Measurements from ENCODE around the gene ABTB1.
"Not testable (repeated sequence)": the region's sequence is repeated elsewhere in the genome, so short reads cannot be mapped to it uniquely, and the experiment has no call there.

The ABTB1 gene

DNA sequence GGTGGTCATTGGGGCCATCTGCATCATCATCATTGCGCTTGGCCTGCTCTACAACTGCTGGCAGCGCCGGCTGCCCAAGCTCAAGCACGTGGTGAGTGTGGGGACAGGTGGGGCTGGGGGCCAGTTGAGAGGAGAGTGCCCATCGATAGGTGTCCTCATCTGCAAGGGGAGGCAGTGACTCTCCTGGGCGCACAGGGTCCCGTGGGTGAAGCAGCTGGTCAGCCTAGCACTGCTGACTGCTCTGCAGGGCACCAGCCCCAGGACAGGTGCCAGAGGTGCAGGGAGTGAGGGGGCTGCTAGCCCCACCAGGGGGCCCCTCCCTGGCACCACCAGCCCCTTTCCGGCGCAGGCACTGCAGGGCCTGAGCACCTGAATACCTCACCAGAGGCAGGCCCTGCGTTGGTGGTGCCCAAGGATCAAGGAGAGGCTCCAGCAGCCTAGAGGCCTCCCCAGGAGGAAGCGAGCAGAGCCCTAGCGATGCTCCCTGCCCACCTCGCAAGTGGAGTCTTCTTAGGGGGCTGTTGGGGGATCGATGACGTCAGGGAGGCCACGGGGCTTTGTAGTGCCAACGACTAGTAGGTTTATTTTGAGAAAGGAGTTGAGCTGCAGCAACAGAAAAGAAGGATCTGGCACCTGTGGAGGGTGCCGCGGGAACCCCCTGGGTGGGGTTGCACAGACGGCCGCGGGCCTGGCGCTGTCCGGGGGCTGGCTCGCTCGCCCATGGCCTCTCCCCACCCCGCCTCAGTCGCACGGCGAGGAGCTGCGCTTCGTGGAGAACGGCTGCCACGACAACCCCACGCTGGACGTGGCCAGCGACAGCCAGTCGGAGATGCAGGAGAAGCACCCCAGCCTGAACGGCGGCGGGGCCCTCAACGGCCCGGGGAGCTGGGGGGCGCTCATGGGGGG is 976 bp upstream of the ABTB1 start:
- no peak for DNase-seq (ENCODE audit: low read depth, low spot score)

DNA sequence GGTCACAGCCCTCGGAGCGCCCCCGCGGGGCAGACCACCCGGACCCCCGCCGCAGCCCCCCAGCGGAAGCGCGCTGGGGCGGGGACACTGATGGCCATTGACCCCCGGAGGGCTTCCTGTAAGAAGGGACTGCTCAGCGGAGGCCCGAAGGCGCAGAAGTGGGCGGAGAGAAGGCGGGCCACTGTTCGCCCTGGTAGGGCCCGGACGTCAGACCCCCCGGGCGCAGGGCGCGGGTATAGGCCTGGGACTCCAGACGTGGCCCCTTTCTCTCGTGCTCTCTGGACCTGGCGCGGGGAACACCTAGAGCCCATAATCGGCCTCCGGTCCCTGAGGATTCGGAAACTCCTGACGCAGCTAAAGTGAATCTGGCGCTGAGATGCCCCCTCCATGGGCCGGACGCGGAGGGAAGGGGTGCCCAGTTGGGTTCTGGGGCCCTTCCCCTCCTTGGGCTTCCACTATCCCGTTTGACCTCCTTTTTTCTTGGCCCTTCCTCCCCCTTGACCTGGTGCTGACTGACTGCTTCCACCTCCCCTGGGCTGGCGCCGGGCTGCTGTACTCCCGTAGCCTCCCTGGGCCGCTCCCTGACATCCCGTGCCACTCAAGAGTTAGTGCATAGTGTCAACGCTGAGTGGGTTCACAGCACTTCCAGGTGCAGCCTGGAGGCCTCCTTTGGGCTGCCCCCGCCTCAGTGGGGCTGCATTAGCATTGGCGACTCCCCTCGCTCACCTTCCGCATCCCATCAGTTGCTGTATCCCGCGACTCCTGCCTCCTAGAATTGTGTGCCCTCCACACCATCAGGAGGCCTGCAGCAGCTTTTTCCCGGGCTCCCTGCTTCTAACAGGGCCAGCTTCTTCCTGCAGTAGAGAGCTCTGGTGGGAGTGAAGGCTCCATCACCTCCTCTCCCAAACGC is 694 bp downstream of the ABTB1 start:
- DNase-seq (ENCODE audit: low read depth, low spot score), result no peak

DNA sequence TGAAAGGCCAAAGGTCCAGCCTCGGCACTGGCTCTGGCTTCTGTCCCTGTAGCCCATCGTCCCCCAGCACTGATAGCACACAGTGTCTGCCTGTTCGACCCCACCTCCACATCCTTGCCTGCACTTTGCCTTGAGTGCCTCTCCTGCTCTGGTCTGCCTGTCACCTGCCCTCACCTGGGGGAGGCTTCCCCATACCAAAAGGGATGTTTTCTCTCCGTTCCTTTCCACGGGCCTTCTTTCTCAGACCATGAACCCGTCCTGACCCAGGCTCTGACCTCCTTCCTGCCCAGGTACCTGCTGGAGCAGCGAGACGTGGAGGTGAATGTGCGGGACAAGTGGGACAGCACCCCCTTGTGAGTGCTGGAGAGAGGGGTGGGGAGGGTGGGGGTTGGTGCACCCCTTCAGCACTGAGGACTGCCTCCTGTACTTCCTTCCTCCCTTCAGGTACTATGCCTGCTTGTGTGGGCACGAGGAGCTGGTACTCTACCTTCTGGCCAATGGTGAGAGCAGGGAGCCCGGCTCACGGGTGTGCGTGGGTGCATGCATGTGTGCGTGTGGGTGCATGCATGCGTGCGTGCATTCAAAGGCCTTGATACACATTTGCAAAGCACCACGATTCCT is 1.5 kb downstream of the ABTB1 start:
- DNase-seq (ENCODE audit: low read depth, low spot score), result no peak

DNA sequence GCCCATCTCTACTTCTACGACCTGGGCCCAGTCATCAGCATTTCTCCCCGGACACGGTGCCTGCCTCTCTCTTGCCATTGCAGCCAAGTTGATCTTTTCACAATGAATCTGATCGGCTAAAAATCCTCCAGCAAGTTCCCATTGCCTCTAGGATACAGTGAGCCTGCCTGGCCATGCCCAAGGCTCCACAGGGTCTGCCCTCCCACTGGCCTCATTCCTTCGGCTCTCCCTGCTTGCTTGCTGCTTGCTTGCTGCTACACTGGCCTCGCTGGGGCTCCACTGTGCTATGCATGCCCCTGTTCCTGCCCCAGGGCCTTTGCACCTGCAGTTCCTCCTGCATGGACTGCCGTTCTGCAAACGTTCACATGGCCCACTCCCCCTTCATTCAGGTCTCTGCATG is 2.0 kb downstream of the ABTB1 start:
- no peak for DNase-seq (ENCODE audit: low read depth, low spot score)

DNA sequence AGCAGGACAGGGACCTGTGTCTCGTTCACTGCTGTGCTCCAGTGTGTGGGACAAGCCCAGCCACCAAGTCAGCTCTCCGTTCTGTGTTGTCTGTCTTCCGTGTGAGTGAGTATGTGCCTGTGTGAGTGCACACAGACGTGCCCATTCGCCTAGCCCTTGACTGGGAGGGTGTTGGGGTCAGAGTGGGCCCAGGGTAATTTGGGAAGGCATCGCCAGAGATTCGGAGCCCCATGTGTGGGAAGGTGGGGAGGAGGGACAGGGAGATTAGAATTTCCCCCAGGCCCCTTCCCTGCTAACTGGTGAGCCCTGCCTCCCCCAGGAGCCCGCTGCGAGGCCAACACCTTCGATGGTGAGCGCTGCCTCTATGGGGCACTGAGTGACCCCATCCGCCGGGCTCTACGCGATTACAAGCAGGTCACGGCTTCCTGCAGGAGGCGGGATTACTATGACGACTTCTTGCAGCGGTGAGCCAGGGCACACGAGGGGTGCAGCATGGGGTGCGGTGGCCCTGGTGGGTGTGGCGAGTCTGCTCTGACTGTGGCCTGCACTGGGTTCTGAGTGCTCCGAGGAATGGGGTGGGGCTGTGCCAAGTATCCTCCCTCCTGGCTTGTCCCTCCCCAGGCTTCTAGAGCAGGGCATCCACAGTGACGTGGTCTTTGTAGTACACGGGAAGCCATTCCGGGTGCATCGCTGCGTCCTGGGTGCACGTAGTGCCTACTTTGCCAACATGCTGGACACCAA is 3.1 kb downstream of the ABTB1 start:
- DNase-seq (ENCODE audit: low read depth, low spot score), result no peak

DNA sequence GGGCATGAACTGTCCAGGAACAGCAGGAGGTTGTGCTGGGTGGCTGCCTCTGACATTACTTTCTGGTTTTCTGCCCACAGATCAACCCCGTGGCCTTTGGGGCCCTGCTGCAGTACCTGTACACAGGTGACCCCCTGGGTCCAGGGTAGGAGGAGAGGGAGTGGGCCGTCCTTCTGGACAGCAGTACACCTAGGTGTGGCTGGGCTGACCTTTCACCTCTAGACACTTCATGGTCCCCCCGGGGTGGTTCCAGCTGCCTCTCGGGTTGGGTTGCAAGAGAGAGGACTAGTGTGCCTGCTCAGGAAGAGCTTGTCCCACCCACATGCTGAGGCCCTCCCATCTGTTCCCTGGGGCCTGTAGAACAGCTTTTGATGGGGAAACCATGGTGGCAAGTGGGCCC is 3.7 kb downstream of the ABTB1 start:
- DNase-seq (ENCODE audit: low read depth, low spot score), result no peak

DNA sequence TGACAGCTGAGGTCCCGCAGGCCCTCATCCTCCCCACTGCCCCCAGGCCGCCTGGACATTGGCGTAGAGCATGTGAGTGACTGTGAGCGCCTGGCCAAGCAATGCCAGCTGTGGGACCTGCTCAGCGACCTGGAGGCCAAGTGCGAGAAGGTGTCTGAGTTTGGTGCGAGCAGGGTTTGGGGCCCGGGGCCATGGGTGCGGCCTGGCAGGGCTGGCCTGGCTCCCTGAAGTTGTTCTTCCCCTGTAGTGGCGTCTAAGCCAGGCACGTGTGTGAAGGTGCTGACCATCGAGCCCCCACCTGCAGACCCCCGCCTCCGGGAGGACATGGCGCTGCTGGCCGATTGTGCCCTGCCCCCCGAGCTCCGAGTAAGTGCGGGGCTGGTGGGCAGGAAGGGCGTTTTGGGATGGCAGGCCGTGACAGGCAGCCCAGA is 4.2 kb downstream of the ABTB1 start:
- DNase-seq (ENCODE audit: low read depth, low spot score), result no peak

DNA sequence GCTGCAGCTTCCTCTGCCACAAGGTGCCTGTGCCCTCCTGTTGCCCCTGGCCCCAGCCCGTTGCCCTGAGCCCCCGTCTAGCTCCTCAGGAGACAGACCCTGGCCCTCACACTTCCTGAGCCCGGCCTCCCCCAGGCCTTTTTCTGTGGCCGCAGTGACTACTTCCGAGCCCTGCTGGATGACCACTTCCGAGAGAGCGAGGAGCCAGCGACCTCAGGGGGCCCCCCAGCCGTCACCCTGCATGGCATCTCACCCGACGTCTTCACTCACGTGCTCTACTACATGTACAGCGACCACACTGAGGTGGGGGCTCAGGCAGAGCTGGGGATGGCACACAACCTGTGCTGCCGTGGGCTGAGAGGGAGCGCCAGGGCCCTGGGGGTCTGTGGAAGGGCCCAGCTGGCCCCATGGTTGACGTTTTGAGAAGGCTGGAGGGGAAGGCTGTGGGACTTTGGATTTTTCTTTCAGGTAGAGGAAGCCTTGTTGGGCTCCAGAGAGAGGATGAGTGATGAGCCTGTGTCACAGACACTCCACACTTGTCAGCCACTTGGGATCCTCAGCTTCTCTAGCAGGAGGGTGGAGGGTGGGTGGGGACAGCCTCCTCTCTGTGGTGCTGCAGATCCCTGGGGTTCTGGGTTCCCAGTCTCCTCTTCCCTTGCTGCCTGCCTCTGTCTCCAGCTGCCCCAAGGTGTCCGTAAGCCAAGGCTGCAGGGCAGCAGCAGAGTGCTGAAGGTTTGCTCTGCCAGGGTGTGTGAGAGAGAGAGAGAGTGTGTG is 5.0 kb downstream of the ABTB1 start:
- DNase-seq (ENCODE audit: low read depth, low spot score), result no peak

DNA sequence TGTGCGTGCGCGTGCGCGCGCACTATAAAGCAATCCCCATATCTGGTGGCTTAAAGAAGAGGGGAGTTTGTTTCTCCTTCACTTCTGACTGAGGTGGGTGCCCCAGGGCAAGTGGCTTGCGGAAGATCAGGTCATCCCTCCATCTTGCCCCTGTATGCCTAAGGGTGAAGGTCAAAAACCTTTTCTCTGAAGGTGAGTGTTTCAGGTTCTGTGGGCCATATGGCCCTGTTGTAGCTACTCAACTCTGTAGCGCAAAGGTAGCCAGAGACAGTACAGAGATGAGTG is 5.5 kb downstream of the ABTB1 start:
- DNase-seq (ENCODE audit: low read depth, low spot score), result no peak

DNA sequence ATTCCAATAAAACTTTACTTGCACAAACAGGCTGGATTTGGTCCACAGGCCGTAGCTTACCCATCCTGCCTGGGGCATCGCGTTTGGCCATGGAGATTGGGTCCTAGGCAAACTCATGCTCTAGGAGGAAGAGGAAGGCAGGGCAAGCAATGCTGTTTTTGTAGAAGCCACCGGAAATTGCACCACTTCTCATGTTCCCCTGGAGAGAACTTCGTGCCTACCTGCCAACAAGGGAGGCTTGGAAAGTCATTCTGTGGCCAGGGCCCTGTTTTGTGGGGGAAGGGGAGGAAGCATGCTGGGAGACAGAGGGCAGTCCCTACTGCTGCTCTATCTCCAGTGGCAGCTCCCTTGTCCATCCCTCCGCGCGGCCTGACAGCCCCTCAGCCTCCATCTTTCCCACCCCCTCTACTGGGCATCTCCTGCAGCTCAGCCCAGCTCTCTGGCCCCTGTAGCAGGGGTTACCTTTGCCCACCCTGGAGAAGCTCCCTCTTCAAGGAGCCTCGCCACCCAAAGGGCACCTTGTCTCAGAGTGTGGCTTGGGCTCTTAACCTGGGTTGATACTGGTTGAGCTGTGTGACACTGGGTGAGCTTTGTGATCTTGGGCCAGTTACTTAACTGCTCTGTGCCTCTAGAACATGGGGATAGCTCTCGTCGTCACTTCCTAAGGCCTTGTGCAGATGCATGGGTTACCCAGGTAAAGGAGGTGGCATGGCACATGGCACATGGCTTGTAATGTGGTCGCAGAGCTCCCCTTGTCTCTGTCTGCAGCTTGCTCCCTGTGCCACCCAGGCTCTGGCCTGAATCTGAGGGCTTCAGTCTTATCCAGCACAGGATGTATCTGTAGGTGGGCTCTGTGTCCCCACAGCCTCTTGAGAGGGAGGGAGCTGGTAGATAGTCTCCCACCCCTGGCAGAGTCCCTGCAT is 6.1 kb downstream of the ABTB1 start:
- no peak for DNase-seq (ENCODE audit: low read depth, low spot score)

DNA sequence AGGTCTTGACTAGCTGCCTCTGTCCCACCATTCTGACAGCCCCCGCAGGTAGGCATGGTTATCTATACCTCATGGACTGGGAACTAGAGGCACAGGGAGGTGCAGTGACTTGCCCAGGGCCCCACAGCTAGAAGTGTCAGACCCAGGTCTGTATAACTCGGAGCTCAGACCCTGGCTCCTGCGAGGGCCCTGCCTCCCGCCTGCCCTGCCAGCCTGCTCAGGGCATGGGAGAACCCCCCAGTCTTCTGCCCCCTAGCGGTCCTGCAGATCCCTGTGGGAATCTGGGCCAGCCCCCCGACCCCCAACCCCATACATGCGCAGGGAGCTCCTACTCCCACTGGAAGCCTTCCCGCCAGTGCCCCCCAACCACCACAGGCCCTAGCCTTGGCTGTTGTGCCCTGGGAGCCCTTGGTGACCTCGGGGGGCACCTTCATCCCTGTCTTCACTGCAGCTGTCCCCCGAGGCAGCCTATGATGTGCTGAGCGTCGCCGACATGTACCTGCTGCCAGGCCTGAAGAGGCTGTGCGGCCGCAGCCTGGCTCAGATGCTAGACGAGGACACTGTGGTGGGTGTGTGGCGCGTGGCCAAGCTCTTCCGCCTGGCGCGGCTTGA is 6.9 kb downstream of the ABTB1 start:
- no peak for DNase-seq (ENCODE audit: low read depth, low spot score)

DNA sequence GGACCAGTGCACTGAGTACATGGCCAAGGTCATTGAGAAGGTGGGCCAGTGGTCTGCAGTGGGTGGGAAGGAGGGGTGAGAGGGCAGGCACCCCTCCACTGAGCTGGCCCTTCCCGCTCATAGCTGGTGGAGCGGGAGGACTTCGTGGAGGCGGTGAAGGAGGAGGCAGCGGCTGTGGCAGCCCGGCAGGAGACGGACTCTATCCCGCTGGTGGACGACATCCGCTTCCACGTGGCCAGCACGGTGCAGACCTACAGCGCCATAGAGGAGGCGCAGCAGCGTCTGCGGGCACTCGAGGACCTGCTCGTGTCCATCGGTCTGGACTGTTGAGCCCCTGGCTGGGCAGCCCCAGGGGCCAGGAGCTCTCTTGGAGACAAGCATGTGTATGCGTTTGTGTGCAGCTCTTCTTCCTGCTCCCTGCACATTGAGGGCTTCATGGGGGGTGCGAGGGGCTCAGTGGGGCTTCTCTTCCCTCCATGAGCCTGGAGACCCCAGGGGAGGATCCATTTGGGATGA is 7.5 kb downstream of the ABTB1 start:
- no peak for DNase-seq (ENCODE audit: low read depth, low spot score)

DNA sequence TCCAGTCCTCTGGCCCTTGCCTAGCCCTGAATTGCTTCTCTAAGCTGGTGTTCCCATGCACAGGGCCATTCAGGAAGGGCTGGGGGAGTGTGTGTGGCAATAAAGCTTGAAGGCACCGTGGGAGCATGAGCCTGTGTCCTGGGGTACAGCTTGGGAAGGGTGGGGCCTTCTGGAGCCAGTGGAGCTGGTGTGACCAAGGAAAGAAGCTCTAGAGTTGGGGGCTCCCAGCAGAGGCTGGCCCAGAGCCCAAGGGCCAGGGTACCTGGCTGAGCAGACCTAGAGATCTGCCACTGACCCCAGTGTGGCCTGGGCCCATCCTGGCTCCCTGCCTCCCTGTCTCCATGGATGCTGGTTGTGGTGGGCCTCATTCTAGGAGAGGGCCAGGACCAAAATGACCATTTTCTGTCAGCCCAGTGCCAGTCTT is 8.1 kb downstream of the ABTB1 start:
- DNase-seq (ENCODE audit: low read depth, low spot score), result no peak

DNA sequence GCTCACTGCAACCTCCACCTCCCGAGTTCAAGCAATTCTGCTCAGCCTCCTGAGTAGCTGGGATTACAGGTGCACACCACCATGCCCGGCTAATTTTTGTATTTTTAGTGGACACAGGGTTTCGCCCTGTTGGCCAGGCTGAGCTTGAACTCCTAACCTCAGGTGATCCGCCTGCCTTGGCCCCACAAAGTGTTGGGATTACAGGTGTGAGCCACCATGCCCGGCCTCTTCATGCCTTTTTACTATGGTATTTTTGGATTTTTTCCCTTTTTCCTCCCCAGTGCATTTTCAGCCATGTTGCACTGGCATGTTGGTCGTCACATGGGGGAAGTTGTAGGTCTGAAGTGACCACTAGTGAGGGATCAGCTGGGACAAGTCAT is 9.4 kb downstream of the ABTB1 start:
- not testable (repeated sequence) for DNase-seq (ENCODE audit: low read depth, low spot score)

DNA sequence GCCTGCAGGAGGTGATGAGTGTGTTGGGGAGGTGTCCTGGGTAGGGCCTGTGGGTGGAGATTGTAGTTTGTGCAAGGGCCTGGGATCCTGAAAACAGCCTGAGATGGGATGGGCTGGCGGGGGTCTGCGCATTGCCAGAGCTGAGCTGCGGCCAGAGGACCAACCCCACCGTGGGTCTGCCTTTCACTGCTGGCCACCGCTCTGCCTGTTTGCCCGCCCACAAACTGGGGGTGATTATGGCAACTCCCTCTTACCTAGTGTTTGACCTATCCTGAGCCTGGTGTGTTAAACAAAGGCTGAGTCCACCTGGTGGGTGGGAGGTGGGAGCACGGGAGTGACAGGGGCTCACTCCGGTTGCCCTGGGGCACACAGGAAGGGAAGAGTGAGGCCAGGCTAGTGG is 9.8 kb downstream of the ABTB1 start:
- DNase-seq (ENCODE audit: low read depth, low spot score), result no peak

DNA sequence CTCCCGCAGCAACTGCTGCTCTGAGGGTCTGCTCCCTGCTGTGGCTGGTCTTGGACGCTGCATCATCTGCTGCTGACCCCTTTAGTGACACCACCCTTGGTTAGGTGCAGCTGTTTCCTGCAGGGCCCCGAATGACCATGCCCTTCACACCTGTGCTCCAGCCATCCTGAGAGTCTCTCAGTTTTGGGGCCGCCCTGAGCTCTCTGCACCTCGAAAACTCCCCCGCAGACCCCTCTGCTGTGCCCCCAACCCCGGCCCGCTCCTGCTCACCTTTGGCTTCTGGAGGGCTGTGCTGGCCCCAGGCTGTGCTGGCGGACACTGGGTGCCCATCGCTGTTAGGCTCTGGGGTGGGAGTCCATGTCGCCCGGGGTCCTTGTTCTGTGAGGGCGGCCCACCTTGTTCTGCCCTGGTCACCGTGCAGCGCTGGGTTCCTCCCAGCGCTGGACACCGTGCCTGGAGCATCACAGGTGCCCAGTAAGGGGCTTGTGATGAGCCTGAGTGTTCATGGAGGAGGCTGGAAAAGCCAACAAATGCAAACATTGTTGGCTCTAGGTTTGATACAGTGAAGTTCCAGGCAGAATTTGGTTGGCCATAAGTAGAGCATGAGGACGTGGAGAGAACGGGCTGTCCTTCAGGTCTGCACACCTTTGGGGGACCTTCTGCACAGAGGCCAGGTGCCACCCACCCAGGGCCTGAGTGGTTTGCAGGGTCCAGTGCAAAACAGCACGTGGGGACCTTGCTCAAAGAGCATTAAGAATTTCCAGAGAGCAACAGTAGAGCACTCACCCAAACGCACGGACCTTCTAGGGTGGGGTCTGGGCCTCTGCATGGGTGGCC is 12.3 kb downstream of the ABTB1 start:
- DNase-seq (ENCODE audit: low read depth, low spot score), result no peak

DNA sequence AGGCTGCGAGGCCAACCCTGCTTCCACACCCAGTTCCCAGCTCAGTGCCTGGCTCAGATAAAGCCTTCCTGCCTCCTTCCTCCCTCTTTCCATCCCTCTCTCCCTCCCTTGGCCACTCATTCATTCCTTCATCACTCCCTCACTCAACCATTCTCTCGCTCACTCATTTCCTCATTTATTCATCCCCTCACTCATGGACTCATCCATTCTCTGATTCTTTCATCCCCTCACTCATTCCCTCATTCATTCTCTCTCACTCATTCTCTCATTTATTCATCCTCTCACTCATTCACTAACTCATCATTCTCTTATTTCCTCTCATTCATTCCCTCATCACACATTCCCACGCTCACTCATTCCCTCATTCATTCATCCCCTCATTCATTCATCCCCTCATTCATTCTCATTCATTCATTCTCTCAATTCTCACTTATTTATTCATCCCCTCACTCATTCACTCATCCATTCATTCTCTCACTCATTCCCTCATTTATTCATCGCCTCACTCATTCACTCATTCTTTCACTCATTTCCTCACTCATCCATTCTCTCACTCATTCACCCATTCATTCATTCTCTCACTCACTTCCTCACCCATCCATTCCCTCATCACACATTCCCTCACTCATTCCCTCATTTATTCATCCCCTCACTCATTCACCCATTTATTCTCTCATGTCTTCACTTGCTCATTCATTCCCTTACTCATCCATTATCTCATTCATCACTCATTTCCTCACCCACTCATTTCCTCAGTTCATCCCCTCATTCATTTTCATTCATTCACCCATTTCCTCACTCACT is 13.2 kb downstream of the ABTB1 start:
- DNase-seq (ENCODE audit: low read depth, low spot score), result no peak
